OCI-LY7 (cell line): ENCODE measurements around the gene RTN4IP1. TPM values are rescaled to one million over a fixed set of nuclear protein-coding genes. Genes with fewer than 3 reads are reported as not detected.

Source experiments
- BruUV-seq: library from RNA; stranded (reverse); fragments of 400-500 nt; replicated peaks from 2 replicates; lab custom pipeline; 2021; lab: Mats Ljungman, UMichigan
- CTCF ChIA-PET: fragments of 300-600 bp; sonication (Branson Sonifier 250); formaldehyde crosslinking; loops from one replicate; lab custom pipeline; 2022; ENCODE audit warnings: antibody characterized with exemption; ENCODE audit not compliant: unreplicated experiment; lab: Charles Lee
- POLR2A ChIA-PET: fragments of 300-600 bp; sonication (Branson Sonifier 250); formaldehyde crosslinking; loops from one replicate; lab custom pipeline; 2022; ENCODE audit warnings: antibody characterized with exemption; lab: Charles Lee
- DNase-seq: peaks from one replicate; pipeline ENCODE4 v3.0.0-alpha.2; 2015; ENCODE audit warnings: low spot score
- H2AFZ ChIP-seq: fragments of 200-600 bp; sonication (generic), shearing (Covaris generic); 2 replicates; pipeline ENCODE4 v1.6.1; 2014; ENCODE audit warnings: mild to moderate bottlenecking, antibody characterized with exemption, low read length, moderate library complexity
- H3K27ac ChIP-seq: fragments of 200-600 bp; sonication (generic); 2 replicates; pipeline ENCODE4 v1.5.1; 2014; ENCODE audit warnings: mixed run types, low read depth, mild to moderate bottlenecking, moderate library complexity, low read length, inconsistent platforms; ENCODE audit not compliant: poor library complexity, severe bottlenecking
- H3K36me3 ChIP-seq: fragments of 200-600 bp; sonication (generic); 2 replicates; pipeline ENCODE4 v1.6.1; 2014; ENCODE audit warnings: mild to moderate bottlenecking, antibody characterized with exemption, low read length, moderate library complexity, mixed read lengths; ENCODE audit not compliant: insufficient read depth
- H3K4me1 ChIP-seq: fragments of 200-600 bp; sonication (generic); 2 replicates; pipeline ENCODE4 v1.5.1; 2014; ENCODE audit warnings: mild to moderate bottlenecking, low read length; ENCODE audit not compliant: insufficient read depth, poor library complexity, severe bottlenecking
- H3K4me2 ChIP-seq: fragments of 200-600 bp; sonication (generic); 2 replicates; pipeline ENCODE4 v1.6.1; 2014; ENCODE audit warnings: mild to moderate bottlenecking, low read length
- H3K4me3 ChIP-seq: fragments of 200-600 bp; sonication (generic); 2 replicates; pipeline ENCODE4 v1.5.1; 2014; ENCODE audit warnings: mild to moderate bottlenecking, low read depth, low read length; ENCODE audit not compliant: poor library complexity, severe bottlenecking
- H3K79me2 ChIP-seq: fragments of 200-600 bp; sonication (generic); 2 replicates; pipeline ENCODE4 v1.6.1; 2016; ENCODE audit warnings: low read depth, mild to moderate bottlenecking, low read length, moderate library complexity, mixed read lengths; ENCODE audit not compliant: insufficient read depth
- H3K9me2 ChIP-seq: fragments of 200-600 bp; sonication (generic); 2 replicates; pipeline ENCODE4 v1.6.1; 2016; ENCODE audit warnings: mild to moderate bottlenecking, low read length, mixed read lengths; ENCODE audit not compliant: insufficient read depth
- H3K9me3 ChIP-seq: fragments of 200-600 bp; sonication (generic); 2 replicates; pipeline ENCODE4 v1.6.1; 2014; ENCODE audit warnings: mild to moderate bottlenecking, mixed run types, low read length, mixed read lengths
- H4K20me1 ChIP-seq: fragments of 200-600 bp; sonication (generic); 2 replicates; pipeline ENCODE4 v1.6.1; 2014; ENCODE audit warnings: mild to moderate bottlenecking, antibody characterized with exemption, low read length, moderate library complexity, mixed read lengths; ENCODE audit not compliant: insufficient read depth
- CTCF ChIP-seq: fragments of 200-600 bp; sonication (generic); conservative IDR thresholded peaks from 2 replicates; pipeline ENCODE4 v1.5.1; 2014; ENCODE audit warnings: mild to moderate bottlenecking, antibody characterized with exemption, low read length, moderate library complexity, mixed read lengths
- EZH2phosphoT487 ChIP-seq: fragments of 200-600 bp; sonication (generic); IDR thresholded peaks from 2 replicates; pipeline ENCODE4 v1.6.1; 2018; ENCODE audit warnings: low read depth, borderline replicate concordance, mild to moderate bottlenecking, mixed run types, antibody characterized with exemption, low read length, moderate library complexity, mixed read lengths
- intact Hi-C: fragments of 100-400 bp; cut with micrococcal nuclease; formaldehyde crosslinking; loops from one replicate; pipeline ENCODE4 v1.10.0; 2022; ENCODE audit not compliant: unreplicated experiment
- total RNA-seq, 2 experiments: library from RNA; depleted of rRNA in 1 of 2; stranded (reverse); fragments of >200 nt in 1 of 2; shearing (Covaris generic) in 1 of 2; gene quantifications; 2 replicates each; pipeline ENCODE4 v1.2.3, GENCODE V29; 2014 to 2022

The RTN4IP1 gene
- total RNA-seq, 2 experiments from 2014 or later, result 25.2 to 51.4 TPM

DNA sequence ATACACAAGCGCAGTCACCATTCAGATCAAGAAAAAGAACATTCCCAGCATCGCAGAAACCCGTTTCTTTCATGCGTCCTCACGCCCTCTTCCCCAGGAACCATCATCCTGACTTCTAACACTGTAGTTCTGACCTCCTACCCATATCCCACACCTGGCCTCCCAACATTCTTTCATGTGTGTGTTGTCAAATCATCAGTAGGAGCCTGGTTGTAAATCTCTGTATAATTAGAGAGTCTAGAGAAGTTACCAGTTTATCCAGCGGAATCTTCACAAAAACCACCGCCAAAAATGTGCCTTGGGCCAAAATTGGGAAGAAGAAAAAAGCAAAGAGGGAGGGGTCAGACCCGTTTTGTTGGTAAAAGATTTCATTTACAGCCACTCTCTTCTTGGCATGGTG is 91.6 kb downstream of the RTN4IP1 start:
- no peaks in the 10 kb centered on the region for H3K9me3 ChIP-seq
- BruUV-seq, result no TSS peak
- ChIA-PET POLR2A (interaction anchor here (0.8 to 1.8 kb wide), 4 partner anchors 12 to 97 kb away, joined by 3 to 6 read pairs (median 3); no protein-coding TSS in a partner anchor), CTCF (no interaction called here)
- no peak overlapping the region for H2AFZ ChIP-seq
- no peaks in the 10 kb centered on the region for H3K79me2 ChIP-seq
- H3K4me3 ChIP-seq, result no peak overlapping the region
- no peak for DNase-seq
- H3K27ac ChIP-seq, result no peak overlapping the region
- H4K20me1 ChIP-seq, result no peaks in the 10 kb centered on the region
- TF ChIP-seq EZH2phosphoT487 (no peak), CTCF (no peak)
- H3K36me3 ChIP-seq, result peaks cover 88% of the 10 kb centered on the region
- H3K4me2 ChIP-seq, result no peak overlapping the region
- no peaks in the 10 kb centered on the region for H3K4me1 ChIP-seq
- intact Hi-C loops, result no loop called here
- no peaks in the 10 kb centered on the region for H3K9me2 ChIP-seq

DNA sequence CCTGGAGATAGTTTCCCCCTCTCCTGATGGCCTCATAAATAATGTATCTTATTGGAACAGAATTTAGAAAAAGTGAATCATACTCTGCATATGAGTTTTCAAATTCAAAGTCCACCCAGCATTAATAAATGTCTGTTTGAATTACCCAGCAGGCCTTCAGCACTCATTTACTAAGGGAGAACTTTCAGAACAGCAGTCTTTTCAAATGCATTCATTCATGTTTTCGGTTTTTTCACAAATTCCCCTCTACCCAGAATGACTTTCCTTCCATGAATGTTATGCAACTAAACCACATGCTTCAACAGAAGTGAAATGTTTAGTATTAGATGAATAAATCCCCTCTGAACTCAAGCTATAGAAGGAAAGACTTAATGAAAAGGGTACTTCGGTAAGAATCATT is 92.4 kb downstream of the RTN4IP1 start:
- Histone ChIP-seq H3K27ac (no peak overlapping the region), H2AFZ (no peak overlapping the region), H3K9me2 (no peaks in the 10 kb centered on the region), H3K4me1 (no peaks in the 10 kb centered on the region), H3K79me2 (no peaks in the 10 kb centered on the region), H3K4me2 (no peak overlapping the region), H4K20me1 (no peaks in the 10 kb centered on the region), H3K4me3 (no peak overlapping the region), H3K9me3 (no peaks in the 10 kb centered on the region), H3K36me3 (peaks cover 93% of the 10 kb centered on the region)
- intact Hi-C loops, result no loop called here
- no TSS peak for BruUV-seq
- no peak for DNase-seq
- ChIA-PET POLR2A (interaction anchor here (0.7 to 1.8 kb wide), 4 partner anchors 8 to 96 kb away, joined by 3 to 6 read pairs (median 3); no protein-coding TSS in a partner anchor), CTCF (no interaction called here)
- no peak for TF ChIP-seq CTCF
- TF ChIP-seq EZH2phosphoT487, result no peak

DNA sequence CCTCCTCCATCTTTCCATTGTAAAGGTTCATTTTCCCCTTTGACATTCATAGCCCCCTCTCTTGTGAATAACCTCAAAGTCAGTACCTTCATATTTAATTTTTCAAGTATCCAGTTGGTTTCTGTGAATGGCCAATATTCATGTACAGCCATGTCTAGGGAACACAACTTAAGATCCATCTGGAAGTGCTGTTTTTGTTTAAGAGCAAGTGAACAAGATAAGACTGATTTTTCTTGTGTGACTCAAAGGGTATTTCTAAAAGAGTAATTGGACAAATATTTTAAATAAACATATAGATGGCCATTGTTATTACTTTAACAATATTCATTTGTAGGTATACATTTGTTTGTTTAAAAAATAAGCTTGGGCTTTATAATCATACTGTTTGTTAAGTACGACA is 92.9 kb downstream of the RTN4IP1 start:
- H3K9me2 ChIP-seq, result no peaks in the 10 kb centered on the region
- H4K20me1 ChIP-seq, result no peaks in the 10 kb centered on the region
- H3K4me1 ChIP-seq, result no peaks in the 10 kb centered on the region
- no TSS peak for BruUV-seq
- no peak for TF ChIP-seq CTCF
- TF ChIP-seq EZH2phosphoT487, result no peak
- no peaks in the 10 kb centered on the region for H3K9me3 ChIP-seq
- no peak overlapping the region for H3K27ac ChIP-seq
- H3K79me2 ChIP-seq, result no peaks in the 10 kb centered on the region
- intact Hi-C loops, result no loop called here
- peaks cover 94% of the 10 kb centered on the region for H3K36me3 ChIP-seq
- no peak overlapping the region for H3K4me3 ChIP-seq
- H2AFZ ChIP-seq, result no peak overlapping the region
- H3K4me2 ChIP-seq, result no peak overlapping the region
- no peak for DNase-seq
- CTCF ChIA-PET, result interaction anchor here (0.5 kb wide), 1 partner anchor 26 kb away, joined by 3 read pairs; no protein-coding TSS in a partner anchor
- POLR2A ChIA-PET, result interaction anchor here (0.7 to 1.8 kb wide), 2 partner anchors 9 to 10 kb away, joined by 3 to 6 read pairs; no protein-coding TSS in a partner anchor
